ENCODE measurements around the gene KCNJ10.

Gene KCNJ10

GRCh38 chr1:160098852-160099561 lies 29.0 kb upstream of the KCNJ10 start:
- DNase-seq = peak; percentile 97

GRCh38 chr1:160097911-160098851 lies 28.2 kb upstream of the KCNJ10 start, which contains the start of gene IGSF8:
Gene IGSF8, minus strand, starts transcription at chr1:160098619. Its CDS starts 147 bp downstream, at chr1:160098472.
- peak; percentile 91 for DNase-seq

GRCh38 chr1:160097151-160097910 lies 27.4 kb upstream of the KCNJ10 start:
- peak; percentile 20 for DNase-seq

- DNase-seq = peak; percentile 25
Measured at GRCh38 chr1:160096274-160097116, 26.5 kb upstream of the KCNJ10 start.

GRCh38 chr1:160095382-160096105 lies 25.6 kb upstream of the KCNJ10 start:
- DNase-seq = no peak

- DNase-seq = no peak
Measured at GRCh38 chr1:160094806-160095205, 24.8 kb upstream of the KCNJ10 start.

GRCh38 chr1:160094291-160094625 lies 24.3 kb upstream of the KCNJ10 start:
- DNase-seq = no peak

GRCh38 chr1:160093624-160094290 lies 23.8 kb upstream of the KCNJ10 start:
- DNase-seq = no peak

GRCh38 chr1:160093069-160093395 lies 23.1 kb upstream of the KCNJ10 start:
- DNase-seq = no peak

- no peak for DNase-seq
Measured at GRCh38 chr1:160092366-160093068, 22.6 kb upstream of the KCNJ10 start.

GRCh38 chr1:160091666-160092223 lies 21.8 kb upstream of the KCNJ10 start:
- DNase-seq = no peak

GRCh38 chr1:160090760-160091159 lies 20.8 kb upstream of the KCNJ10 start:
- no peak for DNase-seq

- no peak for DNase-seq
Measured at GRCh38 chr1:160089883-160090282, 19.9 kb upstream of the KCNJ10 start.

- DNase-seq = no peak
Measured at GRCh38 chr1:160087118-160087662, 17.2 kb upstream of the KCNJ10 start.

GRCh38 chr1:160086456-160086892 lies 16.5 kb upstream of the KCNJ10 start:
- no peak for DNase-seq

GRCh38 chr1:160085686-160086455 lies 15.9 kb upstream of the KCNJ10 start:
- peak; percentile 91 for DNase-seq

- DNase-seq = no peak
Measured at GRCh38 chr1:160084771-160085321, 14.9 kb upstream of the KCNJ10 start.

GRCh38 chr1:160083968-160084770 lies 14.2 kb upstream of the KCNJ10 start:
- DNase-seq = peak; percentile 53
